CD14-positive monocyte (primary cell): Measurements from ENCODE around the gene KASH5. TPM values are rescaled to one million over a fixed set of nuclear protein-coding genes. Genes with fewer than 3 reads are reported as not detected.

Experiments used
- DNase-seq, 3 donors: peaks; one replicate each; pipeline ENCODE4 v3.0.0-alpha.2; 2011 to 2022
- H2AFZ ChIP-seq: 2 replicates; pipeline ENCODE4 v1.6.0; 2012; ENCODE audit warnings: mild to moderate bottlenecking, low read depth, low read length, inconsistent platforms; ENCODE audit not compliant: insufficient read depth, poor library complexity, severe bottlenecking
- H3K27ac ChIP-seq, 2 donors: 1 replicate in 1 of 2; 2 replicates in 1 of 2; pipeline ENCODE4 v1.5.1; 2012 to 2013; ENCODE audit warnings: low read length in 2 of 2, control low read depth in 1 of 2, inconsistent platforms in 1 of 2, low read depth in 1 of 2, mild to moderate bottlenecking in 1 of 2
- H3K27me3 ChIP-seq, 2 donors: one replicate each; pipeline versions ENCODE4 v1.6.0 to v1.6.1; 2011 to 2013; ENCODE audit warnings: low read length in 2 of 2; ENCODE audit not compliant: control insufficient read depth in 2 of 2, insufficient read depth in 2 of 2
- H3K36me3 ChIP-seq, 2 donors: replicated peaks in 1 of 2; 1 replicate in 1 of 2; 2 replicates in 1 of 2; pipeline versions ENCODE4 v1.5.1 to v1.6.1; 2012 to 2013; ENCODE audit warnings: low read length in 2 of 2, control low read depth in 1 of 2, inconsistent platforms in 1 of 2, mild to moderate bottlenecking in 1 of 2; ENCODE audit not compliant: insufficient read depth in 2 of 2, control insufficient read depth in 1 of 2
- H3K4me1 ChIP-seq, 2 donors: 1 replicate in 1 of 2; 2 replicates in 1 of 2; pipeline versions ENCODE4 v1.5.1 to v1.6.1; 2012 to 2013; ENCODE audit warnings: low read length in 2 of 2, control low read depth in 1 of 2, inconsistent platforms in 1 of 2, mild to moderate bottlenecking in 1 of 2, moderate library complexity in 1 of 2; ENCODE audit not compliant: insufficient read depth in 2 of 2, control insufficient read depth in 1 of 2
- H3K4me2 ChIP-seq: replicated peaks from 2 replicates; pipeline ENCODE3; 2012; ENCODE audit warnings: low read length, moderate library complexity, mild to moderate bottlenecking; ENCODE audit not compliant: poor library complexity, severe bottlenecking; ENCODE audit errors: extremely low read depth
- H3K4me3 ChIP-seq, 3 experiments: fragments of 200-600 bp in 1 of 3; sonication (generic) in 1 of 3; replicated peaks in 1 of 3; 1 replicate in 2 of 3; 2 replicates in 1 of 3; pipeline ENCODE4 v1.5.1; 2011 to 2013; ENCODE audit warnings: low read length in 3 of 3, mild to moderate bottlenecking in 3 of 3, control low read depth in 2 of 3, low read depth in 2 of 3, inconsistent platforms in 1 of 3, moderate library complexity in 1 of 3
- H3K79me2 ChIP-seq: 2 replicates; pipeline ENCODE4 v1.6.0; 2012; ENCODE audit warnings: mild to moderate bottlenecking, control low read depth, inconsistent platforms, low read length, moderate library complexity; ENCODE audit not compliant: insufficient read depth
- H3K9ac ChIP-seq: 2 replicates; pipeline ENCODE4 v1.6.0; 2017; ENCODE audit warnings: low read length, mild to moderate bottlenecking; ENCODE audit not compliant: insufficient read depth, poor library complexity, severe bottlenecking
- H3K9me3 ChIP-seq, 2 donors: replicated peaks in 1 of 2; 1 replicate in 1 of 2; 2 replicates in 1 of 2; pipeline versions ENCODE4 v1.5.1 to v1.6.1; 2012 to 2013; ENCODE audit warnings: low read length in 2 of 2, control low read depth in 1 of 2; ENCODE audit not compliant: control insufficient read depth in 1 of 2, insufficient read depth in 1 of 2
- H4K20me1 ChIP-seq: 2 replicates; pipeline ENCODE4 v1.6.0; 2012; ENCODE audit warnings: mild to moderate bottlenecking, low read length, control low read depth, moderate library complexity; ENCODE audit not compliant: insufficient read depth
- H3K27ac Mint-ChIP-seq, 7 donors: one replicate each; pipeline ENCODE4 v1.8.0; 2020; ENCODE audit warnings: mild to moderate bottlenecking in 7 of 7, mixed read lengths in 7 of 7, moderate library complexity in 6 of 7, inconsistent platforms in 2 of 7
- H3K27me3 Mint-ChIP-seq, 3 donors: one replicate each; pipeline ENCODE4 v1.8.0; 2021 to 2022; ENCODE audit warnings: low read depth in 3 of 3, mild to moderate bottlenecking in 3 of 3, mixed read lengths in 3 of 3, moderate library complexity in 3 of 3, inconsistent platforms in 1 of 3
- H3K36me3 Mint-ChIP-seq, 2 donors: one replicate each; pipeline ENCODE4 v1.8.0; 2020; ENCODE audit warnings: mixed read lengths in 2 of 2, inconsistent platforms in 1 of 2, mild to moderate bottlenecking in 1 of 2
- H3K4me1 Mint-ChIP-seq: one replicate; pipeline ENCODE4 v1.8.0; 2020; ENCODE audit warnings: mild to moderate bottlenecking, mixed read lengths
- H3K4me3 Mint-ChIP-seq, 2 donors: one replicate each; pipeline ENCODE4 v1.8.0; 2020; ENCODE audit warnings: mild to moderate bottlenecking in 2 of 2, mixed read lengths in 2 of 2, moderate library complexity in 1 of 2
- H3K9me3 Mint-ChIP-seq, 7 donors: one replicate each; pipeline ENCODE4 v1.8.0; 2020 to 2022; ENCODE audit warnings: mixed read lengths in 7 of 7, mild to moderate bottlenecking in 6 of 7, moderate library complexity in 6 of 7, inconsistent platforms in 2 of 7
- CTCF ChIP-seq: fragments of 200-600 bp; IDR thresholded peaks from one replicate; pipeline ENCODE4 v1.8.0; 2022; ENCODE audit warnings: antibody characterized with exemption, mild to moderate bottlenecking
- WGBS: methylation state at CpG from one replicate; pipeline ENCODE4 v1.1.5; 2013; ENCODE audit warnings: missing lambda C conversion rate; ENCODE audit not compliant: insufficient coverage; 5-methylcytosine and 5-hydroxymethylcytosine counted together
- intact Hi-C, 2 donors: fragments of 100-400 bp; cut with micrococcal nuclease; formaldehyde crosslinking; loops; one replicate each; pipeline versions ENCODE4 v1.15.0 to v1.15.1; 2023
- polyA plus RNA-seq, 3 donors: library from polyadenylated mRNA; depleted of rRNA in 1 of 3; unstranded in 2 of 3; stranded (reverse) in 1 of 3; fragments of 300-500 nt in 2 of 3; fragments of >200 nt in 1 of 3; fragmentation: Illumina TruSeq in 2 of 3; gene quantifications; 1 replicate in 2 of 3; 2 replicates in 1 of 3; pipeline ENCODE4 v1.2.3, GENCODE V29; 2012 to 2021

KASH5 gene
- polyA plus RNA-seq, 3 donors, result not detected

GRCh38 chr19:49441960-49442350 lies 53.9 kb downstream of the KASH5 start:
- Histone ChIP-seq H3K27me3 (peaks cover 51 to 55% of the 10 kb centered on the region in 2 donors), H2AFZ (peak overlapping the region; percentile 99), H3K36me3 (peaks cover 5 to 7% of the 10 kb centered on the region in 2 donors), H3K9ac (no peak overlapping the region), H3K9me3 (peaks cover 0 to 19% of the 10 kb centered on the region in 2 donors), H3K79me2 (no peaks in the 10 kb centered on the region), H3K4me1 (peaks cover 37 to 46% of the 10 kb centered on the region in 2 donors), H3K4me2 (peak overlapping the region; percentile 100), H3K4me3 (peak overlapping the region in 1 of 3 experiments; percentile 95), H3K27ac (no peak overlapping the region), H4K20me1 (no peaks in the 10 kb centered on the region)
- H3K36me3 Mint-ChIP-seq, result peaks cover 19 to 23% of the 10 kb centered on the region in 2 donors
- TF ChIP-seq CTCF, result no peak
- 32% methylated on average over 14 of the region's 14 CpGs for WGBS
- peaks cover 0 to 27% (median 15%) of the 10 kb centered on the region in 7 donors for H3K9me3 Mint-ChIP-seq
- H3K27ac Mint-ChIP-seq, result peak overlapping the region in 1 of 7 donors; percentile 36
- peaks cover 53 to 59% (median 56%) of the 10 kb centered on the region in 3 donors for H3K27me3 Mint-ChIP-seq
- H3K4me3 Mint-ChIP-seq, result peak overlapping the region; percentile 80 to 83
- DNase-seq, result no peak
- intact Hi-C loops, result loop anchor here in 1 of 2 donors (5.0 kb wide), 1 partner anchor 50 kb away; no protein-coding TSS in a partner anchor
- H3K4me1 Mint-ChIP-seq, result peaks cover 46% of the 10 kb centered on the region

DNA sequence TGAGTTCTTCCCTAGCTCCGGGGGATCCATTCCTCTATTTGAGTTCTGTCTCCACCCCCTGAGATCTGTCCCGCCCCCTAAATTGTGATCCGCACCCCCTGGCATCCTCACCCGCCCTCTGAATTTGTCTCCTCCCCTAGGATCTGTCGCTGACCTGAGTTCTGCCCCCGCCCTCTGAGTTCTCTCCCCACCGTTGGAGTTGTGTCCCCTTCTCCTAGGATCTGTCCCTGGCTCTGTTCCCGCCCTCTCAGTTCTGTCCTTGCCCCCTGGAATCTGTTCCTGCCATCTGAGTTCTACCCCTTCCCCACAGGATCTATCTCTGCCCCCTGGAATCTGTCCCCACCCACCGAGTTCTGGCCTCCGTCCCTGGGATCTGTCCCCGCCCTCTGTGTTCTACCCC lies 54.3 kb downstream of the KASH5 start:
- intact Hi-C loops, result loop anchor here in 1 of 2 donors (5.0 kb wide), 1 partner anchor 50 kb away; no protein-coding TSS in a partner anchor
- WGBS, result 8% methylated on average over 11 of the region's 11 CpGs
- Histone ChIP-seq H2AFZ (peak overlapping the region; percentile 99), H3K27me3 (peaks cover 48 to 51% of the 10 kb centered on the region in 2 donors), H3K9me3 (peaks cover 0 to 17% of the 10 kb centered on the region in 2 donors), H3K4me1 (peaks cover 37 to 46% of the 10 kb centered on the region in 2 donors), H3K9ac (no peak overlapping the region), H3K4me2 (peak overlapping the region; percentile 100), H4K20me1 (no peaks in the 10 kb centered on the region), H3K4me3 (peak overlapping the region in 1 of 3 experiments; percentile 95), H3K36me3 (peaks cover 9 to 11% of the 10 kb centered on the region in 2 donors), H3K27ac (no peak overlapping the region), H3K79me2 (no peaks in the 10 kb centered on the region)
- DNase-seq, result no peak
- Mint-ChIP-seq H3K4me3 (peak overlapping the region; percentile 80 to 83), H3K4me1 (peaks cover 46% of the 10 kb centered on the region), H3K36me3 (peaks cover 23 to 27% of the 10 kb centered on the region in 2 donors), H3K9me3 (peaks cover 0 to 25% (median 15%) of the 10 kb centered on the region in 7 donors), H3K27ac (no peak overlapping the region), H3K27me3 (peaks cover 49 to 55% (median 52%) of the 10 kb centered on the region in 3 donors)
- TF ChIP-seq CTCF, result no peak
